Measurements from ENCODE around the gene NCAM1.

The NCAM1 gene

GRCh38 chr11:113059548-113059947 is 98.3 kb downstream of the NCAM1 start:
- H3K4me1 ChIP-seq (ENCODE audit: insufficient read depth, low read length): no peaks in the 10 kb centered on the region
- no peak overlapping the region for H3K27ac ChIP-seq (ENCODE audit: low read depth, low read length)
- no peak overlapping the region for H3K9ac ChIP-seq (ENCODE audit: low read depth, low read length)
- no peaks in the 10 kb centered on the region for H3K9me3 ChIP-seq (ENCODE audit: insufficient read depth, low read depth, low read length)
- H3K27me3 ChIP-seq (ENCODE audit: insufficient read depth, low read length): no peaks in the 10 kb centered on the region
- no peaks in the 10 kb centered on the region for H3K36me3 ChIP-seq (ENCODE audit: insufficient read depth, low read length)
- WGBS: 96% methylated on average over 4 of the region's 4 CpGs
- H3K4me3 ChIP-seq (ENCODE audit: low read length): no peak overlapping the region

GRCh38 chr11:113065330-113065729 is 104.1 kb downstream of the NCAM1 start:
- Histone ChIP-seq H3K9ac (ENCODE audit: low read depth, low read length) (no peak overlapping the region), H3K36me3 (ENCODE audit: insufficient read depth, low read length) (no peaks in the 10 kb centered on the region), H3K9me3 (ENCODE audit: insufficient read depth, low read depth, low read length) (no peaks in the 10 kb centered on the region), H3K4me1 (ENCODE audit: insufficient read depth, low read length) (no peaks in the 10 kb centered on the region; the same call in 1 of the 2 replicates), H3K27me3 (ENCODE audit: insufficient read depth, low read length) (no peaks in the 10 kb centered on the region), H3K4me3 (ENCODE audit: low read length) (no peak overlapping the region), H3K27ac (ENCODE audit: low read depth, low read length) (no peak overlapping the region)
- 70% methylated on average over 1 of the region's 1 CpG for WGBS

DNA sequence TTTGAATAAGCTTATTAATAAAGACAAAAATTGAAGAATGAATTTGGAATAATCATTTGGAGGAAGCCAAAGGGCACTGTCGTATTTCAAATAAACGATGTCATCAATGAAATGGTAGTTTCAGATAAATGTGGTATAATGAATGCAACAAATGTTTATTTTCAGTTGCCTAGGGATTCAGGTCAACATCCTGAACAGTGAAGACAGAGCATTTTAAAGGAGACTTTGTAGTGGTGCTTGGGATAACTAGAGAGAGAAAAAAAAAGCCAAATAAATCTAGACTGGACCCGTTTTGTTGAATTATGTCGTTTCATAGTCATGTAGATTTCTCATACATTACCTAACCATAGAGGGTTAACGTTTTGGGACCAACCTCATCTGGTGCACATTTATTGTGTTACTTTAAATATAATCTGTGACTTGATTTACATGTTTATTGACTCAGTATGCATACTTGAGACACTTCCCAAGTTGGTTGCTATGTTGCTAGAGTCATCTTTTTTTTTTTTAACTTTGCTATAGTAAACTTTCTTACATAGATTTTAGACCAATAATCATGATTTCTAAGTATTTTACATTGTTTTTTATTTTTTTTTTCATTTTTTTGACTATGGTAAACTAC is 111.1 kb downstream of the NCAM1 start:
- H3K27me3 ChIP-seq (ENCODE audit: insufficient read depth, low read length): no peaks in the 10 kb centered on the region
- H3K9me3 ChIP-seq (ENCODE audit: insufficient read depth, low read depth, low read length): no peaks in the 10 kb centered on the region
- no peak overlapping the region for H3K27ac ChIP-seq (ENCODE audit: low read depth, low read length)

GRCh38 chr11:113073290-113073953 is 112.2 kb downstream of the NCAM1 start:
- H3K4me1 ChIP-seq (ENCODE audit: insufficient read depth, low read length): no peaks in the 10 kb centered on the region; the same call in 1 of the 2 replicates
- H3K27me3 ChIP-seq (ENCODE audit: insufficient read depth, low read length): no peaks in the 10 kb centered on the region

More for the DNA sequence above, 111.1 kb downstream of the NCAM1 start:
- WGBS: 92% methylated on average over 5 of the region's 5 CpGs
- no peaks in the 10 kb centered on the region; the same call in 1 of the 2 replicates for H3K4me1 ChIP-seq (ENCODE audit: insufficient read depth, low read length)
- no peak overlapping the region for H3K9ac ChIP-seq (ENCODE audit: low read depth, low read length)
- H3K36me3 ChIP-seq (ENCODE audit: insufficient read depth, low read length): no peaks in the 10 kb centered on the region
- H3K4me3 ChIP-seq (ENCODE audit: low read length): no peak overlapping the region

DNA sequence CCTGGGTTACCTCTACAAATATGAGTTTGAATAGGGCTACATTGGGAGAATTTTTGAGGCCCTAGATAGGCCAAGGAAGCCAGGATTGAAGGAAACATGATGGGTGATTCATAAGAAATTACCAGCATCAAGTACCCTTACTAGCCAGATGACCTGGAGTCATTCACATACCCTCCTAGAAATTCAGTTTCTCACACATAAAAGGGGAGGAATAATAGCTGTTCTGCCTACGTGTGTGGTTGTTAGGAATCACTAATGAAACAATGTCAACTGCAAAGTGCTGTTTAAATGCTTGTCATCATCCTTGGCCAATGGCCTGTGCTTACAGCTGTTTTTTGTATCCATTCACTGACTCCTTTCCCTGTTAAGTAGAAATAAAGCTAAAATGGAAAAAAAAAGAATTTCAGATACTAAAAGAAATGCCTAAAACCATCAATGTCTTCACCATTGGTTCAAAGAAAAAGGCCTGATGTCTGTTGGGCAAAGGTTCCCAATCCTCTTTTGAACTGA is 114.4 kb downstream of the NCAM1 start:
- Histone ChIP-seq H3K9me3 (ENCODE audit: insufficient read depth, low read depth, low read length) (no peaks in the 10 kb centered on the region), H3K9ac (ENCODE audit: low read depth, low read length) (no peak overlapping the region), H3K4me1 (ENCODE audit: insufficient read depth, low read length) (no peaks in the 10 kb centered on the region), H3K4me3 (ENCODE audit: low read length) (no peak overlapping the region), H3K27ac (ENCODE audit: low read depth, low read length) (no peak overlapping the region), H3K27me3 (ENCODE audit: insufficient read depth, low read length) (no peaks in the 10 kb centered on the region), H3K36me3 (ENCODE audit: insufficient read depth, low read length) (no peaks in the 10 kb centered on the region)
- WGBS: 90% methylated on average over 1 of the region's 1 CpG

More at GRCh38 chr11:113073290-113073953, 112.2 kb downstream of the NCAM1 start:
- Histone ChIP-seq H3K4me3 (ENCODE audit: low read length) (no peak overlapping the region), H3K36me3 (ENCODE audit: insufficient read depth, low read length) (no peaks in the 10 kb centered on the region), H3K9me3 (ENCODE audit: insufficient read depth, low read depth, low read length) (no peaks in the 10 kb centered on the region), H3K9ac (ENCODE audit: low read depth, low read length) (no peak overlapping the region), H3K27ac (ENCODE audit: low read depth, low read length) (no peak overlapping the region)
- WGBS: no CpG with 5 or more reads among the region's 3 CpGs

DNA sequence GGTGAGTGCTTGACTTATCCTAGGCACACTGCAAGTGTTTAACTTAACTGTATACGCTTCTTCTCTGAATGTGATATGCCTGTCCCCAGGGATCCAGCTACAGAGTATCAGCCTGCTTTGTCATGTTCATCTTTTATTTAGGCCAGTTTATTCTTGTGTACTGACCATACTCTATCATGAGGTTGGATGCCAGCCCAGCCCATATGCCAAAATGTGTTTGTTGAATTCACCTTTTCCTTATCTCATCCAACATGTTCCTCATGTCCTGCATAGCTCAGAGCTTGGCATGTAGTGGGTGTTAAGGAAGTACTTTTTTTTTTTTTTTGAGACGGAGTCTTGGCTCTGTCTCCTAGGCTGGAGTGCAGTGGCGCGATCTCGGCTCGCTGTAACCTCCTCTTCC is 116.2 kb downstream of the NCAM1 start:
- Histone ChIP-seq H3K4me1 (ENCODE audit: insufficient read depth, low read length) (no peaks in the 10 kb centered on the region), H3K9me3 (ENCODE audit: insufficient read depth, low read depth, low read length) (no peaks in the 10 kb centered on the region), H3K36me3 (ENCODE audit: insufficient read depth, low read length) (no peaks in the 10 kb centered on the region), H3K4me3 (ENCODE audit: low read length) (no peak overlapping the region), H3K9ac (ENCODE audit: low read depth, low read length) (no peak overlapping the region), H3K27me3 (ENCODE audit: insufficient read depth, low read length) (no peaks in the 10 kb centered on the region), H3K27ac (ENCODE audit: low read depth, low read length) (no peak overlapping the region)
- WGBS: 96% methylated on average over 6 of the region's 6 CpGs

DNA sequence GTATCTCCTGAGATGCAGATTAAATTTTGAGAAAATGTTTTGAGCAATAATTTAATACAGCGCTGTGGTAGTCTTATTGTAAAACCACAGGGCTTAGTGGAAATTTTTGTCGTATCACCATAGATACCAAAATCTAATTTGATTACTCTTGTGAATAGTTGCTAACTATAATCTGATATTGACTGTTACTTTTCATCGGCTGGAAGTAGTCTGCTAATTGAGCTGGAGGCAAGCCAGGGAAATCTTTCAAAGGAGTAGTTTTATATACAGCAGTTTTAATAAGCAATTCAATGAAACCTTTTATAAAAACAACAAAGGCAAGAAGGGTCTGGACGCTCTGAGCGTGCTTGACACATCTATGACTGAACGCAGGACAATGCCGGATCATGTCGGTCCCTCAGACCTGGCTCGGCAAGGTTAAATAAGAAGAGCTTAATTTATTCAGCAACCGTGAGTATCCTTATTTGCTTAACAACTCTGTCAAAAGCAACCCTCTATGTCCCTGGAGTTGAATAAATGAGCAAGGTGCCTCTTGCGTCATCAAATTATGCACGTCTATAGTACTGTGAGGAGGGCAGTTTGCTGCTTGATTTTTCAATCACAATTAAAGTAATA is 121.2 kb downstream of the NCAM1 start:
- WGBS: 90% methylated on average over 11 of the region's 12 CpGs
- Histone ChIP-seq H3K9ac (ENCODE audit: low read depth, low read length) (no peak overlapping the region), H3K27ac (ENCODE audit: low read depth, low read length) (no peak overlapping the region), H3K27me3 (ENCODE audit: insufficient read depth, low read length) (peaks cover 25% of the 10 kb centered on the region; the same call in 1 of the 2 replicates), H3K4me1 (ENCODE audit: insufficient read depth, low read length) (peaks cover 5% of the 10 kb centered on the region; the same call in 1 of the 2 replicates), H3K36me3 (ENCODE audit: insufficient read depth, low read length) (no peaks in the 10 kb centered on the region), H3K4me3 (ENCODE audit: low read length) (no peak overlapping the region), H3K9me3 (ENCODE audit: insufficient read depth, low read depth, low read length) (no peaks in the 10 kb centered on the region)

- Histone ChIP-seq H3K4me3 (ENCODE audit: low read length) (no peak overlapping the region), H3K9ac (ENCODE audit: low read depth, low read length) (no peak overlapping the region), H3K4me1 (ENCODE audit: insufficient read depth, low read length) (peaks cover 14% of the 10 kb centered on the region; the same call in 1 of the 2 replicates), H3K9me3 (ENCODE audit: insufficient read depth, low read depth, low read length) (no peaks in the 10 kb centered on the region), H3K27me3 (ENCODE audit: insufficient read depth, low read length) (peaks cover 25% of the 10 kb centered on the region; the same call in 1 of the 2 replicates), H3K27ac (ENCODE audit: low read depth, low read length) (no peak overlapping the region), H3K36me3 (ENCODE audit: insufficient read depth, low read length) (no peaks in the 10 kb centered on the region)
- WGBS: 84% methylated on average over 3 of the region's 3 CpGs
These were observed 122.4 kb downstream of the NCAM1 start for GRCh38 chr11:113083571-113083970.

- no peaks in the 10 kb centered on the region for H3K9me3 ChIP-seq (ENCODE audit: insufficient read depth, low read depth, low read length)
- peaks cover 14% of the 10 kb centered on the region; the same call in 1 of the 2 replicates for H3K4me1 ChIP-seq (ENCODE audit: insufficient read depth, low read length)
- no peak overlapping the region for H3K27ac ChIP-seq (ENCODE audit: low read depth, low read length)
- peaks cover 25% of the 10 kb centered on the region; the same call in 1 of the 2 replicates for H3K27me3 ChIP-seq (ENCODE audit: insufficient read depth, low read length)
- H3K9ac ChIP-seq (ENCODE audit: low read depth, low read length): no peak overlapping the region
- WGBS: 94% methylated on average over 4 of the region's 4 CpGs
- no peak overlapping the region for H3K4me3 ChIP-seq (ENCODE audit: low read length)
- no peaks in the 10 kb centered on the region for H3K36me3 ChIP-seq (ENCODE audit: insufficient read depth, low read length)
These were observed 123.1 kb downstream of the NCAM1 start for GRCh38 chr11:113084297-113084696.

- Histone ChIP-seq H3K9me3 (ENCODE audit: insufficient read depth, low read depth, low read length) (no peaks in the 10 kb centered on the region), H3K4me1 (ENCODE audit: insufficient read depth, low read length) (peaks cover 14% of the 10 kb centered on the region; the same call in 1 of the 2 replicates), H3K27me3 (ENCODE audit: insufficient read depth, low read length) (peaks cover 25% of the 10 kb centered on the region; the same call in 1 of the 2 replicates), H3K36me3 (ENCODE audit: insufficient read depth, low read length) (no peaks in the 10 kb centered on the region), H3K4me3 (ENCODE audit: low read length) (no peak overlapping the region), H3K27ac (ENCODE audit: low read depth, low read length) (no peak overlapping the region), H3K9ac (ENCODE audit: low read depth, low read length) (no peak overlapping the region)
- 83% methylated on average over 2 of the region's 3 CpGs for WGBS
These were observed 124.2 kb downstream of the NCAM1 start for GRCh38 chr11:113085446-113085845.

GRCh38 chr11:113087706-113088105 is 126.5 kb downstream of the NCAM1 start:
- WGBS: 41% methylated on average over 4 of the region's 4 CpGs
- Histone ChIP-seq H3K27ac (ENCODE audit: low read depth, low read length) (no peak overlapping the region; the same call in 1 of the 2 replicates), H3K4me1 (ENCODE audit: insufficient read depth, low read length) (peaks cover 14% of the 10 kb centered on the region; the same call in 1 of the 2 replicates), H3K4me3 (ENCODE audit: low read length) (no peak overlapping the region), H3K36me3 (ENCODE audit: insufficient read depth, low read length) (no peaks in the 10 kb centered on the region), H3K27me3 (ENCODE audit: insufficient read depth, low read length) (peaks cover 28% of the 10 kb centered on the region; the same call in 1 of the 2 replicates), H3K9ac (ENCODE audit: low read depth, low read length) (no peak overlapping the region), H3K9me3 (ENCODE audit: insufficient read depth, low read depth, low read length) (no peaks in the 10 kb centered on the region)
